MM.1S (cell line): ENCODE results near the gene DEPDC5.

Source experiments
- CTCF ChIP-seq: fragments of 300-600 bp; sonication (generic); IDR thresholded peaks from 2 replicates; pipeline ENCODE4 v1.5.1; 2016; ENCODE audit warnings: antibody characterized with exemption, low read length, mixed read lengths
- EZH2 ChIP-seq: fragments of 300-600 bp; sonication (generic); optimal IDR thresholded peaks from 2 replicates; pipeline ENCODE3; 2017; ENCODE audit warnings: low read depth, mild to moderate bottlenecking, antibody characterized with exemption, low read length, mixed read lengths
- EZH2phosphoT487 ChIP-seq: fragments of 300-600 bp; sonication (generic); IDR thresholded peaks from 2 replicates; pipeline ENCODE4 v1.6.1; 2018; ENCODE audit warnings: antibody characterized with exemption, low read length

GRCh38 chr22:31895411-31896123 is 141.7 kb downstream of the DEPDC5 start:
- TF ChIP-seq CTCF (no peak), EZH2 (no peak), EZH2phosphoT487 (no peak)
